Fibroblast of lung (primary cell): Measurements from ENCODE around the gene TANGO6.

ENCODE experiments used
- EZH2 ChIP-seq: IDR thresholded peaks from 2 replicates; pipeline ENCODE4 v1.5.1; 2012; ENCODE audit warnings: low read length, control low read depth, mild to moderate bottlenecking; ENCODE audit errors: missing control alignments
- TF ChIP-seq, protein P1 (sequence below), 2 donors: IDR thresholded peaks in 1 of 2; conservative IDR thresholded peaks in 1 of 2; 1 replicate in 1 of 2; 2 replicates in 1 of 2; pipeline ENCODE4 v1.5.1; 2011 to 2012; ENCODE audit warnings: low read length in 2 of 2, control low read depth in 1 of 2, inconsistent platforms in 1 of 2, low read depth in 1 of 2, mild to moderate bottlenecking in 1 of 2

DNA sequence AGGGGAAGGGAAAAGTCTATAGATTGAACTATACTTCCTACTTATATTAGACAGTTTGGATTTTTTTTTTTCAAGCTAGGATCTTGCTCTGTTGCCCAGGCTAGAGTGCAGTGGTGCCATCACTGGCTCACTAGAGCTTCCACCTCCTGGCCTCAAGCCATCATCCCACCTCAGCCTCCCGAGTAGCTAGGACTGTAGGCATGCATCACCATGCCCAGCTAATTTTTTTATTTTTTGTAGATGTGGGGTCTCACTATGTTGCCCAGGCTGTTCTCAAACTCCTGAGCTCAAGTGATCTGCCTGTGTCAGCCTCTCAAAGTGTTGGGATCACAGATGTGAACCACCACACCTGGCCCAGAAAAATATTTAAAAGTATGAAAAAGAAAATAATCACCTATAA, 141.1 kb downstream of the TANGO6 start:
- TF ChIP-seq, protein P1, sequence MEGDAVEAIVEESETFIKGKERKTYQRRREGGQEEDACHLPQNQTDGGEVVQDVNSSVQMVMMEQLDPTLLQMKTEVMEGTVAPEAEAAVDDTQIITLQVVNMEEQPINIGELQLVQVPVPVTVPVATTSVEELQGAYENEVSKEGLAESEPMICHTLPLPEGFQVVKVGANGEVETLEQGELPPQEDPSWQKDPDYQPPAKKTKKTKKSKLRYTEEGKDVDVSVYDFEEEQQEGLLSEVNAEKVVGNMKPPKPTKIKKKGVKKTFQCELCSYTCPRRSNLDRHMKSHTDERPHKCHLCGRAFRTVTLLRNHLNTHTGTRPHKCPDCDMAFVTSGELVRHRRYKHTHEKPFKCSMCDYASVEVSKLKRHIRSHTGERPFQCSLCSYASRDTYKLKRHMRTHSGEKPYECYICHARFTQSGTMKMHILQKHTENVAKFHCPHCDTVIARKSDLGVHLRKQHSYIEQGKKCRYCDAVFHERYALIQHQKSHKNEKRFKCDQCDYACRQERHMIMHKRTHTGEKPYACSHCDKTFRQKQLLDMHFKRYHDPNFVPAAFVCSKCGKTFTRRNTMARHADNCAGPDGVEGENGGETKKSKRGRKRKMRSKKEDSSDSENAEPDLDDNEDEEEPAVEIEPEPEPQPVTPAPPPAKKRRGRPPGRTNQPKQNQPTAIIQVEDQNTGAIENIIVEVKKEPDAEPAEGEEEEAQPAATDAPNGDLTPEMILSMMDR (conservative IDR thresholded peaks at IDR 0.05 in 1 of 2, IDR thresholded peaks at IDR 0.05 in 1 of 2; ENCODE audit: low read depth in 1 of 2, low read length in 2 of 2), result no peak
- TF ChIP-seq EZH2, result no peak
